Activated B cell treated with CpG ODN at 0.5 μM for 24 hours (primary cell): ENCODE data around the gene GABRG3. TPM values are rescaled to one million over a fixed set of nuclear protein-coding genes. Genes with fewer than 3 reads are reported as not detected.
"Not testable (repeated sequence)": the region's sequence is repeated elsewhere in the genome, so short reads cannot be mapped to it uniquely, and the experiment has no call there.

Source experiments
- ATAC-seq: fragments of 200-7000 bp; cut with Tn5 transposase; one replicate; pipeline ENCODE4 v1.10.0; 2021; ENCODE audit warnings: low read depth, mild to moderate bottlenecking, moderate library complexity
- CTCF ChIA-PET: fragments of 350-600 bp; sonication (Branson Sonifier 250); formaldehyde crosslinking; loops from one replicate; lab custom pipeline; 2021; ENCODE audit warnings: antibody characterized with exemption; lab: Charles Lee
- POLR2A ChIA-PET: fragments of 350-600 bp; sonication (Branson Sonifier 250); formaldehyde crosslinking; loops from one replicate; lab custom pipeline; 2021; ENCODE audit warnings: antibody characterized with exemption; lab: Charles Lee
- DNase-seq: peaks from one replicate; pipeline ENCODE4 v3.0.0; 2022
- H3K27ac Mint-ChIP-seq: one replicate; pipeline ENCODE4 v1.8.0; 2020; ENCODE audit warnings: mixed read lengths
- H3K27me3 Mint-ChIP-seq: one replicate; pipeline ENCODE4 v1.8.0; 2021; ENCODE audit warnings: mixed read lengths
- H3K36me3 Mint-ChIP-seq: one replicate; pipeline ENCODE4 v1.8.0; 2021; ENCODE audit warnings: low read depth, mixed read lengths
- H3K4me1 Mint-ChIP-seq: one replicate; pipeline ENCODE4 v1.8.0; 2021; ENCODE audit warnings: mixed read lengths
- H3K4me3 Mint-ChIP-seq: one replicate; pipeline ENCODE4 v1.8.0; 2020; ENCODE audit warnings: mild to moderate bottlenecking, mixed read lengths
- H3K9me3 Mint-ChIP-seq: one replicate; pipeline ENCODE4 v1.8.0; 2020; ENCODE audit warnings: mixed read lengths
- intact Hi-C: fragments of 100-400 bp; cut with micrococcal nuclease; formaldehyde crosslinking; loops from one replicate; pipeline ENCODE4 v1.15.1; 2024
- total RNA-seq: library from RNA; stranded (reverse); gene quantifications from 2 replicates; pipeline ENCODE4 v1.2.3, GENCODE V29; 2022
- TF ChIP-seq, protein P1 (sequence below): fragments of 200-600 bp; IDR thresholded peaks from one replicate; pipeline ENCODE4 v1.8.0; 2022; ENCODE audit warnings: antibody characterized with exemption, mild to moderate bottlenecking

Gene GABRG3
- total RNA-seq, 1 donor from 2014 or later: not detected

- ChIA-PET POLR2A (no interaction called here), CTCF (no interaction called here)
- Mint-ChIP-seq H3K9me3 (peaks cover 12% of the 10 kb centered on the region), H3K4me1 (no peaks in the 10 kb centered on the region), H3K27me3 (no peaks in the 10 kb centered on the region), H3K4me3 (no peak overlapping the region), H3K36me3 (no peaks in the 10 kb centered on the region), H3K27ac (no peak overlapping the region)
- intact Hi-C loops: no loop called here
- no peak for DNase-seq
- TF ChIP-seq, protein P1, sequence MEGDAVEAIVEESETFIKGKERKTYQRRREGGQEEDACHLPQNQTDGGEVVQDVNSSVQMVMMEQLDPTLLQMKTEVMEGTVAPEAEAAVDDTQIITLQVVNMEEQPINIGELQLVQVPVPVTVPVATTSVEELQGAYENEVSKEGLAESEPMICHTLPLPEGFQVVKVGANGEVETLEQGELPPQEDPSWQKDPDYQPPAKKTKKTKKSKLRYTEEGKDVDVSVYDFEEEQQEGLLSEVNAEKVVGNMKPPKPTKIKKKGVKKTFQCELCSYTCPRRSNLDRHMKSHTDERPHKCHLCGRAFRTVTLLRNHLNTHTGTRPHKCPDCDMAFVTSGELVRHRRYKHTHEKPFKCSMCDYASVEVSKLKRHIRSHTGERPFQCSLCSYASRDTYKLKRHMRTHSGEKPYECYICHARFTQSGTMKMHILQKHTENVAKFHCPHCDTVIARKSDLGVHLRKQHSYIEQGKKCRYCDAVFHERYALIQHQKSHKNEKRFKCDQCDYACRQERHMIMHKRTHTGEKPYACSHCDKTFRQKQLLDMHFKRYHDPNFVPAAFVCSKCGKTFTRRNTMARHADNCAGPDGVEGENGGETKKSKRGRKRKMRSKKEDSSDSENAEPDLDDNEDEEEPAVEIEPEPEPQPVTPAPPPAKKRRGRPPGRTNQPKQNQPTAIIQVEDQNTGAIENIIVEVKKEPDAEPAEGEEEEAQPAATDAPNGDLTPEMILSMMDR: no peak
- no peak for ATAC-seq
Measured at GRCh38 chr15:27179789-27180188, 208.8 kb downstream of the GABRG3 start.

DNA sequence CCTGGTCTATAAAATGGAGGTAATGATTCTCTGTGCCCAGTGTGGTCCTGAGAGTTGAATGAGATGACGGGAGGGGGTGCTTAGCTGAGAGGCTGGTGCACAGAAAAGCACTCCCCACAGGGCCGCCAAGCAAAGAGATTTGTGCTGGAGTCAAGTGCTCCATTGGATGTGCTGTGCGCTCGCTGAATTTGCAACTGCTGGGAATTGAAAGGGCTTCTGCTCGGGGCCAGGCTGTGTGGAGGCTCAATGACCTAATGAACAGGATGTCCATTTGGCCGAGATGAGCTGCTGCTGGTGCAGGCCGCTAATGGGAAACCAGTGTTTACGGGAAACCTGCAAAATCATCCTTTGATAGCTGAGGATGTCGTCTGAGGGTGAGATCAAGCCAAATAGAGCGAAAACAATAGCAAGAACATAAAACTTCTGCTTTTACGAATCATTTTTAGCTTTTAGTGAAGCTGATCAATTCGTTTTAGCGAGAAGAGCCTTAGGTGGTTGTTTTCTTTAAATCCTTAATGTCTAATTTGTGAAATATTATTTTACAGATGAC lies 211.7 kb downstream of the GABRG3 start:
- no peak for DNase-seq
- intact Hi-C loops: no loop called here
- H3K27me3 Mint-ChIP-seq: no peaks in the 10 kb centered on the region
- no peak for ATAC-seq
- TF ChIP-seq, protein P1: no peak
- peaks cover 14% of the 10 kb centered on the region for H3K9me3 Mint-ChIP-seq
- no peaks in the 10 kb centered on the region for H3K36me3 Mint-ChIP-seq
- CTCF ChIA-PET: no interaction called here
- no peaks in the 10 kb centered on the region for H3K4me1 Mint-ChIP-seq
- no peak overlapping the region for H3K4me3 Mint-ChIP-seq
- no peak overlapping the region for H3K27ac Mint-ChIP-seq
- POLR2A ChIA-PET: no interaction called here

DNA sequence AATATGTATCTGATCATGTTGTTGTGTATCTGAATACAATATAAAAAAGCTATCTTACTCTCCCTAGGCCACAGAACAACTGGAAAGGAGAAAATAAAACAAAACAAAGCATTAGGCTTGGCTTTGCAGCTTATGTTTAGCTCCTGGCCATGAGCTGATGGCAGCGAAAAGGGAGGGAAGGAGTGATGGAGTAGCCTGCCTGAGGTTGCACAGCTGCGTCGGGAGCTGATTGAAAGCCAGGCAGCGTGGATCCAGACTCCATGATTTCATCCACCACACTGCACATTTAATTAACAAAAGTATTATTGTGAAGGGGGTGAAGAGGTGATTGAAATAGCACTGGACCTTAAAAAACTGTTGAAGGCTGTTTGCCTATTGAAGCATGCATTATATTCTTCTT lies 212.2 kb downstream of the GABRG3 start:
- POLR2A ChIA-PET: no interaction called here
- DNase-seq: no peak
- Mint-ChIP-seq H3K9me3 (peaks cover 14% of the 10 kb centered on the region), H3K36me3 (no peaks in the 10 kb centered on the region), H3K4me3 (no peak overlapping the region), H3K27me3 (no peaks in the 10 kb centered on the region), H3K4me1 (no peaks in the 10 kb centered on the region), H3K27ac (no peak overlapping the region)
- CTCF ChIA-PET: no interaction called here
- ATAC-seq: no peak
- intact Hi-C loops: no loop called here
- TF ChIP-seq, protein P1: no peak

DNA sequence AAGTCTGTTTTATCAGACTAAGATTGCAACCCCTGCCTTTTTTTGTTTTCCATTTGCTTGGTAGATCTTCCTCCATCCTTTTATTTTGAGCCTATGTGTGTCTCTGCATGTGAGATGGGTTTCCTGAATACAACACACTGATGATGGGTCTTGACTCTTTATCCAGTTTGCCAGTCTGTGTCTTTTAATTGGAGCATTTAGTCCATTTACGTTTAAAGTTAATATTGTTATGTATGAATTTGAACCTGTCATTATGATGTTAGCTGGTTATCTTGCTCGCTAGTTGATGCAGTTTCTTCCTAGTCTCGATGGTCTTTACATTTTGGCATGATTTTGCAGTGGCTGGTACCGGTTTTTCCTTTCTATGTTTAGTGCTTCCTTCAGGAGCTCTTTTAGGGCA lies 220.5 kb downstream of the GABRG3 start:
- ATAC-seq, DNase-seq, H3K27ac Mint-ChIP-seq, CTCF ChIA-PET, H3K4me3 Mint-ChIP-seq, H3K27me3 Mint-ChIP-seq, H3K4me1 Mint-ChIP-seq, POLR2A ChIA-PET, intact Hi-C loops, H3K36me3 Mint-ChIP-seq: not testable (repeated sequence)
- H3K9me3 Mint-ChIP-seq: peaks cover 16% of the 10 kb centered on the region

DNA sequence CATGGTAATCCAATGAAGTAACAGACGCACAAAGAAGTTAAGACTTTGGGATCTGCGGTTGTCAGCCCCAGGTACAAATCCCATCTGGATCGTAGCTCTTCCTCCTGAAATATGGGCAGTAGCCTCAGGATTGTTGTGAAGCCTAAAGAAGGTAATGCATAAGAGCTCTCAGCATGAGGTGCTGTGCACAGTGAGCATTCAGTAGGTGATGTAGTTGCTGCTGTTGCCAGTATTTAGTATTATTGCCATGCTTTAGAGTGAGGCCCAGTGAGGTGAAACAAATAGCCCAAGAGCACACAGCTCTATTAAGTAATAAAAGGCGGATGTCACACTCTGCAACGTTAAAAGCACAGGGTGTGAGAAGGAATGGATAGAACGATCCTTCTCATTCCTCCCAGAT lies 225.7 kb downstream of the GABRG3 start:
- ChIA-PET CTCF (no interaction called here), POLR2A (no interaction called here)
- DNase-seq (no peak), ATAC-seq (no peak)
- Mint-ChIP-seq H3K36me3 (no peaks in the 10 kb centered on the region), H3K27ac (no peak overlapping the region), H3K9me3 (peaks cover 11% of the 10 kb centered on the region), H3K4me3 (no peak overlapping the region), H3K27me3 (no peaks in the 10 kb centered on the region), H3K4me1 (no peaks in the 10 kb centered on the region)
- intact Hi-C loops: no loop called here
- TF ChIP-seq, protein P1: no peak

DNA sequence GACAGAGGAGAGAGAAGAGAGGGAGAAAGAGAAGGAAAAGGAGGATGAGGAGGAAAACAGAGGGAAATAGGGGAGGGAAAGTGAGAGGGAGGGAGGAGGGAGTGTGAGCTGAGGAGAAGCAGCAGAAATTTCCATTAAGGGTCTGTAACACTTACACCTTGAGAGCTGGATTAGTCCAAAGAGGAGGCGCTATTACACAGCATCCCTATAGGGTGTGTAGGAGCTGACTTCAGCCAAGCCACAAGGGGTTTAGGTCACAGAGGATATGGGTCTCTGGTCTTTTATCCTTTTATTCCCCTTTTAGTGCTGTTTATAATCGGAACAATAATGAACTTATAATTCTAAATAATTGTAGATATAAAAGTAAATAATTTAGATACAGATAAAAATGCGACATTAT lies 230.4 kb downstream of the GABRG3 start:
- TF ChIP-seq, protein P1: no peak
- intact Hi-C loops: no loop called here
- no peak overlapping the region for H3K4me3 Mint-ChIP-seq
- peaks cover 16% of the 10 kb centered on the region for H3K9me3 Mint-ChIP-seq
- CTCF ChIA-PET: no interaction called here
- POLR2A ChIA-PET: no interaction called here
- no peak overlapping the region for H3K27ac Mint-ChIP-seq
- ATAC-seq (no peak), DNase-seq (no peak)
- no peaks in the 10 kb centered on the region for H3K4me1 Mint-ChIP-seq
- no peaks in the 10 kb centered on the region for H3K36me3 Mint-ChIP-seq
- no peaks in the 10 kb centered on the region for H3K27me3 Mint-ChIP-seq
